Measurements from ENCODE around the gene SNX13. TPM values are rescaled to one million over a fixed set of nuclear protein-coding genes. Genes with fewer than 3 reads are reported as not detected.
"Not testable (repeated sequence)": the region's sequence is repeated elsewhere in the genome, so short reads cannot be mapped to it uniquely, and the experiment has no call there.

Gene SNX13
- total RNA-seq, 4 donors from 2014 or later = 59.2 to 88.4 (median 68.9) TPM

DNA sequence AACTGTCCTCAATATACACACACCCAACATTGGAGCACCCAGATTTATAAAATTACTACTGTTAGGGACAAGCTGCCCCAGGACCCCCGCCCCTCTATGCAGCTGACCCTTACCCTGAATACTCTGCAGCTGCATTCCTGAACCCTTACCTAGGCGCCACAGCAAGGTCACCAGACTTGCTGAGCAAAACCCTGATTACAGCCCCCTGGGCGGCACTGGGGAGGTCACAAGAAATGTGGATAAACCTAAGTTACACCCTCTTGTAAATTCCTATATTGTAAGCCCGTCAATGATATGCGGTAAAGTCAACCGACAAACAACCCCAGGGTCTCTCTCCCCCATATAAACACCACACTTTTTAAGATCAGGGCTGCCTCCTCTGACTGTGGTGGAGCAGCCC lies 25.1 kb downstream of the SNX13 start:
- no peak for ATAC-seq (ENCODE audit: low FRiP score)
- DNase-seq (ENCODE audit: low spot score) = no peak
- TF ChIP-seq, protein P1, sequence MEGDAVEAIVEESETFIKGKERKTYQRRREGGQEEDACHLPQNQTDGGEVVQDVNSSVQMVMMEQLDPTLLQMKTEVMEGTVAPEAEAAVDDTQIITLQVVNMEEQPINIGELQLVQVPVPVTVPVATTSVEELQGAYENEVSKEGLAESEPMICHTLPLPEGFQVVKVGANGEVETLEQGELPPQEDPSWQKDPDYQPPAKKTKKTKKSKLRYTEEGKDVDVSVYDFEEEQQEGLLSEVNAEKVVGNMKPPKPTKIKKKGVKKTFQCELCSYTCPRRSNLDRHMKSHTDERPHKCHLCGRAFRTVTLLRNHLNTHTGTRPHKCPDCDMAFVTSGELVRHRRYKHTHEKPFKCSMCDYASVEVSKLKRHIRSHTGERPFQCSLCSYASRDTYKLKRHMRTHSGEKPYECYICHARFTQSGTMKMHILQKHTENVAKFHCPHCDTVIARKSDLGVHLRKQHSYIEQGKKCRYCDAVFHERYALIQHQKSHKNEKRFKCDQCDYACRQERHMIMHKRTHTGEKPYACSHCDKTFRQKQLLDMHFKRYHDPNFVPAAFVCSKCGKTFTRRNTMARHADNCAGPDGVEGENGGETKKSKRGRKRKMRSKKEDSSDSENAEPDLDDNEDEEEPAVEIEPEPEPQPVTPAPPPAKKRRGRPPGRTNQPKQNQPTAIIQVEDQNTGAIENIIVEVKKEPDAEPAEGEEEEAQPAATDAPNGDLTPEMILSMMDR (IDR thresholded peaks at IDR 0.05) = no peak

DNA sequence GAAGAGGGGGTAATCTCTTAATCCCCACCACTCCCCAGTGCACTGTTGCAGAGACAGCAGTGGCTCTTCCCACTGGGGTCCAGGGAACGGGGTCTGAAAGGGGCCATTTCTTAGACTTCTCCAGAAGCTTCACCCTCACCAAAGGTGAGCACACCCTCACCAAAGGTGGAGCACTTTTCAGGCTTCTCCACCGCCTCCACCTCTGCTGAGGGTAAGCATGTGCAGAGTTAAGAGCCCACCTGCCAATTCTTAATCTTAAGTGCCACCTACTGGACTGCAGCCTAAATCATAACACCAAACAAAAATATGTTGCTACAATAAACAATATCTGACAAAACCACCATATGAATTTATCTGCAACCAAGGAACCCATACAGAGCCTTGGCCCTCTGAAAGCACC lies 27.0 kb downstream of the SNX13 start:
- TF ChIP-seq, protein P1 (IDR thresholded peaks at IDR 0.05) = no peak
- ATAC-seq (ENCODE audit: low FRiP score) (no peak), DNase-seq (ENCODE audit: low spot score) (no peak)

DNA sequence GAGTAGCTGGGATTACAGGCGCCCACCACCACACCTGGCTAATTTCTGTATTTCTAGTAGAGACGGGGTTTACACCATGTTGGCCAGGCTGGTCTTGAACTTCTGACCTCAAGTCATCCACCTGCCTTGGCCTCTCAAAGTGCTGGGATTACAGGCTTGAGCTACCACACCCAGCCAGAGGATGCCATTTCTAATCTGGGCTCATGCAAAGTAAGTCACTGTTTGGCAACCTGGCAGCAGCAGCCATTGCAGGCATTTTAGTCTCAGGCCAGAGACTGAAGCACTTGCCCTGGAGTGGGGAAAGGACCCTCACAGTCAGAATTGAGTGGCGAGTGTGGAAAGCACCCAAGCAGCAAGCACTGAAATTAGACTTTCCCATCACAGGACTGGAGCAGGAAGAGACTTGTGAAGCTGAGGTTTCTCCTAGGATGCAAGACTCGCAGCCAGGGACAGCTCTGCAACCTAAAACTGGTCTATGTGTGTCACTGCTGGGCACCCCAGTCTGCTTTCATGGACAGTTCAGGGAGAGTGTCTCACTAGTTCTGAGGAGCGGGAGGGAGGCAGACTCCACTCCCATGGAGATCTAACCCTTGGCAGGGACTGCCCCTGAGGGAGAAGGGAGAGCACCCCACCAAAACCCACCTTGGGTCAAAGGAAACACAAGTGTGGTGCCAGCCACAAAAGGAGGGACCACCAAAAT lies 27.6 kb downstream of the SNX13 start:
- ATAC-seq (ENCODE audit: low FRiP score) (no peak), DNase-seq (ENCODE audit: low spot score) (no peak)
- TF ChIP-seq, protein P1 (IDR thresholded peaks at IDR 0.05) = no peak

DNA sequence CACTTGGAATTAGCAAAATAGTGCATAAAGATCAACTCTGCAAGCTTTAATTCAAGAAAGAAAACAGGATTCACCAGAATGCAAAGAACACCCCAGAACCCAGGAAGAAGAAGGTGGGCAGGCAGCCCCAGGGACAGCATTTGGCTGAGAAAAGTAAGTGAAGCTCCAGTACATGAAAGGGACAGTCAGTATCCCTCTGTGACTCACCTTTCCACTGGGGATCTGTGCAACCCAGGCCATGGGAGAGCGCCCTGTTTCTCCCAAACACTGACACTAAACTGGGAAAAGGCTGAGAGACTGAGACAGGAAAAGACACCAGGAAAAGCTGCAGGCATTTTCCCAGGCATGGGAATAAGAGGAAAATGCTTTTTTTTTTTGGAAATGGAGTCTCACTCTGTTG lies 28.2 kb downstream of the SNX13 start:
- TF ChIP-seq, protein P1 (IDR thresholded peaks at IDR 0.05) = no peak
- no peak for ATAC-seq (ENCODE audit: low FRiP score)
- no peak for DNase-seq (ENCODE audit: low spot score)

DNA sequence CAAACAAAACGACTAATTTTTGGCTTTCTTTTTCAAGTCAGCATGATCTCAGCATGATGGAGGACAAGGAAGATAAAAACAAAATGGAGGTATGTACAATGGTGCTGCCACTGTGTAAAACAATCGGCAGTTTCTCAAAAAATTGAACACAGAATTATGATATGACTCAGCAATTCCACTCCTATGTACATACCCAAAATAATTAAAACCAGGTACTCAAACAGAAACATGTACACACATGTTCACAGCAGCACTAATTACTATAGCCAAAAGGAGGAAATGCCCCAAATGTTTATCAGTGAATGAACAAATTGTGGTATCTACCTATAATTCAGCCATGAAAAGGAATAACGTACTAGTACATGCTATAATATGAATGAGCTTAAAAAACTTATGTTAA lies 29.9 kb downstream of the SNX13 start:
- no peak for ATAC-seq (ENCODE audit: low FRiP score)
- DNase-seq (ENCODE audit: low spot score) = no peak
- TF ChIP-seq, protein P1 (IDR thresholded peaks at IDR 0.05) = no peak

DNA sequence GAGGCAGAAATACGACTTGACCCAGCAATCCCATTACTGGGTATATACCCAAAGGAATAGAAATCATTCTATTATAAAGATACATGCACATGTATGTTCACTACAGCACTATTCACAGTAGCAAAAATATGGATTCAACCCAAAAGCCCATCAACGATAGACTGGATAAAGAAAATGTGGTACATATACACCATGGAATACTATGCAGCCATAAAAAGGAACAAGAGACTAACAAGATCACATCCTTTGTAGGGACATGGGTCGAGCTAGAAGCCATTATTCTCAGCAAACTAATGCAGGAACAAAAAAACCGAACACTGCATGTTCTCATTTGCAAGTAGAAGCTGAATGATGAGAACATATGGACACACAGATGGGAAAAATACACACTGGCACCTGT lies 31.0 kb downstream of the SNX13 start:
- DNase-seq (ENCODE audit: low spot score); ATAC-seq (ENCODE audit: low FRiP score): not testable (repeated sequence)

DNA sequence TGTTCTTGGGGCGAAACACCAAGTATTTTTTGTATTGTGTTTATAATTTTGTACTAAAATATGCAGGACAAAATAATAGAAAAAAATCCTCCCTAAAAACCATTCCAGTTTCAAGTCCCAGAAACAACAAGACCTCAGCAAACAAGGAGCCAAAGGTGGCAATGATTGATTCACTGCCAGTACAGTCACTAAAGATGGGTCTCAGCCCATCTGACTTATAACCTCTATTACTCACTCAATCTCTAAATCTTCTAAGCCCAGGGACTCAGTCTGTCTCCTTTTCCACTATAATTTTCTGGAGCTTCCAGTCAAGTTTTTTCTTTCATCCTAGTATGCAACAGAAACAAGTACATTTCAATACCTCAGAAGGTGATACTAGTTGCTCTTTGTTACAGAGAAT lies 33.3 kb downstream of the SNX13 start:
- TF ChIP-seq, protein P1 (IDR thresholded peaks at IDR 0.05) = no peak
- DNase-seq (ENCODE audit: low spot score) (no peak), ATAC-seq (ENCODE audit: low FRiP score) (no peak)
